Anterior cingulate cortex (tissue), 58 donors: ENCODE data around the gene ATP13A5.

Experiments used
- DNase-seq, 58 donors: peaks; one replicate each; lab custom pipeline; 2025; lab: John Stamatoyannopoulos, UW

The ATP13A5 gene

GRCh38 chr3:193378706-193379105 is at the start of gene ATP13A5:
ATP13A5 (minus strand) TSS chr3:193378753; CDS start chr3:193378725, 28 bp downstream.
- DNase-seq, result no peak

DNA sequence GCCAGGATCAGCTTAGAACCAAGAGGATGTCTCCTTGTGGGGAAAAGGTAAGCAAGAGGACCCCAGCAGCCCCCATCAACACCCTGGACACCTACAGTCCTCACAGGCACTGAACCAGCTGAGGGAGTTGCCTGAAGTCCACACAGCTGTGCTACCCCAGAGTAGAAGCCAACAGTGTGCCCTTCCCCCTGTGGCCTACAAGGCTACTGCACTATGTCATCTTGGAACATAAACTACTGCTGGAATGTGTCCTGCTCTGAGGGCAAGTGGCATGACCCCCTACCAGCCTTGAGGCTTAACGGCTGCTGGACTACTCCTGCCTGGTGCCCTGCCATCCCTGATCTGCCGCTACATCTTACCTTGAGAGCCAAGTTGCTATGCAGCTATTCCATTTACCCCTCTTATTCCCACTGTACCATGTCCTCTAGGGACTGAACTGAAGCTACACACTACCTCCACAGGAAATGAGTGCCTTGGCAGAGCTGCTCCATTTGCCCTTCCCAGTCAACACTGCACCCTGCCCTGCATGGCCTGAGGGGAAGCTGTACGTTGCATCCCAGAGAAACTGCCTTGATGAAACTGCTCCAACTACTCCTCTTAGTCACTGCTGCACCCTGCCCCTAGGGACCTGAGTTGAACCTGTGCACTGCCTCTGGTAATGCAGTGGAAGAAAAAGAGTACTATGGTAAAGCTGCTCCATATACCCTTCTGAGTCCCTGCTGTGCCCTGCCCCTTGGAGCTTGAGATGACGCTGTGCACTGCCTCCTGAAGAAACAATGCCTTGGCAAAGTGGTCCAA is 40.2 kb upstream of the ATP13A5 start:
- no peak for DNase-seq

- no peak for DNase-seq
These were observed 38.1 kb upstream of the ATP13A5 start for GRCh38 chr3:193416629-193417028.

DNA sequence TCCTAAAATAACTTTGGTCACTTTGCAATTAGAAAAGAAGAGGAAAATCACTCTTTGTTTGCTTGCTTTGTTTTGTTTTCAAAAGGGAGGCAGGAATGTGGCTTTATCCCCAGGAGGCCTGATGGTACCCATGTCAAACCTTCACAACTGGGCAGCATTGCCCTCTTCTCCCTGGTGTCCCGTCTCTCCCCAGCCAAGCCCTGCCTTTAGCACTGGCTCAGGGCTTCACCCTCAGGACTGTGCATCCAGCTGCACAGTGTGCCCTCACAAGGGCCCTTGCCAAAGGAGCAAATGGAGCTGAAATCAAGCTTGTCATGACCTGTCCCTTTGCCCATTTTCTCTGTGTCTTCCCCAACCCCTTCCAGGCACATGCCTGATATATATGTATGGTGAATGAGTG is 29.1 kb upstream of the ATP13A5 start:
- DNase-seq, result no peak

DNA sequence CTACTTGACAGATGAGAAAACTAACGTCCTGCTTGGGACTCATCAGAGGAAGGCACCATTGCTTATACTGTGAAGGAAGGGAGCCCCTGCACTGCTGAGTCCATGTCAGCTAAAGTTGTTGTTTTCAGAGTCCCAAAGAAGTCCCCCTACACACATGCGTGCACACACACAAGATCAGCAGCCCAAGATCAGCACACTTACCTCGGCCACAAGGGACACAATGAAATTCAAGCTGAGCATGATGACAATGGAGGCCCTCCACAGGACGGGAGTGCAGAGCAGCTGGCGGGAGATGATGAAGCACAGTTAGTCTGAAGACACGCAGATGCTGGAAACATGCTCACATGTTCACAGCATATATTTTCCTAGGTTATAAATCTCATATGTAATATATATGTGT is 28.6 kb upstream of the ATP13A5 start:
- no peak for DNase-seq

GRCh38 chr3:193403307-193403706 is 24.8 kb upstream of the ATP13A5 start:
- no peak for DNase-seq

DNA sequence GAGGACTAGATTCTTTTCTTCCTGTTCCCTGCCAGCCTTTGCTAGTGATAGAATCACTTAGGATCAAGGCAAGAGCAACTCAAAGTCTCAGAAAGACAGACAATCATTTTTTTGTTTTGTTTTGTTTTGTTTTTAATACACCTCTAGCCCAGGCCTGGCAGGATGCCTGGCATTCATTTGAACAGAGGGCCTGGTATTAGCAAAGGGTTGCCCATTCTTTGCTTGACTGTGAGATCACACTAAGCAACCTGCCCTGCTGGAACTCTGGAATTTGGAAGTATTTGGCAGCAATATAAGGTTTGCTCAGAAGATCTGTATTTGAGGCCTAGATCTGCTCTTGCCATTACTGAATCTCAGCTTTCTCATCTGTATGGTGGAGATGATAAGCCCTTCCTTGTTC is 21.8 kb upstream of the ATP13A5 start:
- peak in 20 of 58 donors; percentile 1 to 45 (median 18) for DNase-seq

DNA sequence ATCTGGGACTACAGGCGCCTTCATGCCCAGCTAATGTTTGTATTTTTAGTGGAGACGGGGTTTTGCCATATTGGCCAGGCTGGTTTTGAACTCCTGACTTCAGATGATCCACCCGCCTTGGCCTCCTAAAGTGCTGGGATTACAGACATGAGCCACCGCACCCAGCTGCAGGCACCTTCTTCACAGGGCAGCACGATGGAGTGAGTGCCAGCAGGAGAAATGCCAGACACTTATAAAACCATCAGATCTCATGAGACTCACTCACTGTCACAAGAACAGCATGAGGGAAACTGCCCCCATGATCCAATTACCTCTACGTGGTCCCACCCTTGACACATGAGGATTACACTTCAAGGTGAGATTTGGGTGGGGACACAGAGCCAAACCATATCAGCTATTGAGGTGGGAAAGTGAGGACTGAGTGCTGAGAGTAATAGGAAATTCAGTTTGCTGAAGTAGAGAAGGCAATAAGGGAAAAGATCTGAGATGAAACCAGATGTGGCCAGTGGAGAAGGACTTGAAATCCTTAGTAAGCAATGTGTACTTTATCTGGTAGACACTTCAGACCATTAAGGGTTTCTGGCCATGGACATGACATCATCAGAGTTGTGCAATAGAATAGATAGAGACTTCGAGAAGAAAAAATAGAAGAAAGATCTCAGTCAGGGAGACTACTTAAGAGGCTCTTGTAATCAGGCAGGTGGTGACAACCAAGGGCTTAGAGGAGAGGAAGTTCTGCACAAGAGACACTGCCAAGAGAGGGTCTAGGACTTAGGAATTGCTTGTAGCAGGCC is 18.1 kb upstream of the ATP13A5 start:
- no peak for DNase-seq

DNA sequence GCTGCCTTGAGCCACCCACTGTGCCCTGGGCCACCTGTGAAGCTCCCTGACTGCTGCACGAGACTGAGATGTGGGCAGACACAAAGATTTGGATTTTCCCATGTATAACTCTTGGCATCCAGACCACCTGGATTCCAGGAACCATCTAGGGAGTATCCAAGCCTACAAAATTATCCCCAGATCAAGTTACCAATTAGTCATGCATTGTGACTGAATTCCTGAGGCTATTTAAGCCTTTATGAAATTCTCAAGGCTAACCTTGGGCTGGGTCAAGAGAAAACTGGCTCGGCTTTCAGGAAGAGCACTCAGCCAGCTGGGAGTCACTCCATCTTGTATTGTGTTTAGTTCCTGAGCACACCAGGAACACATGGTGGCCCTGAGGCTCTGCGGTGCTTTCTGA is 13.3 kb upstream of the ATP13A5 start:
- DNase-seq, result no peak

DNA sequence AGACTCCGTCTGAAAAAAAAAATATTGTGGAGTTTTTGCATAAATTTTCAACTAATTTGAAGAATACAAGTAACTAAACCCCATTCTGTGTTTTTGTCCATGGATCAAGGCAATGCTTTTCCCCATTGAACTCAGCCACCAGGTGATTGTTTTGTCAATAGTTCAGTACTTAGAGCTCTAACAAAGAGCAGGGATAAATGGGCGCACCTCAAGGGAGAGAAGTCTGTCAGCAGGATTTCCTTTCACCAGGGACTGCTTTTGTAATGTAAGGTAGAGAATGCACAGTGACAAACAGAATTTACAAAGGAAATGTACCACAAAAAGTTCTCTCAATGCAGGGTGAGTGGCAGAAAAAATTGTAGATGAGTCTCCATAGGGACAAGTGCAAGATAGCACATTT is 10.8 kb upstream of the ATP13A5 start:
- no peak for DNase-seq

DNA sequence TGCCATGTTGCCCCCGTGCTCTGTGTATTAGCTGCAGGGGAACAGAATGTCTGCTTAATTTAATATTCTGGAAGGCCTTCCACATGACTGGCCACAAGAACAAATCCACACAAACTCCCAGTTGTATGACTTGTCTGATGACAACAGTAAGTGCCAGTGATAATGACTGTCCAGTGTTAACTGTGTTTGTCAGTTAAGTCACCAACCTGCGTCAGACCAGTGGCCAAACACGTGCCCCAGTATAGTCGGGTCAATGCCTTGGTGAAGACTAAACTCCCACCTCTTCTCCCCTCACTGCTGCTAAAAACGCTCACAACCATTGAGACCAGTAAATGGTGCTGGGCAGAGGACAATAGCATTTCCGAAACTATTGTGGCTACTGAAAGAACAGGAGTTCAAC is 9.8 kb upstream of the ATP13A5 start:
- DNase-seq, result no peak

GRCh38 chr3:193387596-193387995 is 9.0 kb upstream of the ATP13A5 start:
- no peak for DNase-seq

GRCh38 chr3:193377591-193377990 is 962 bp downstream of the ATP13A5 start:
- no peak for DNase-seq

DNA sequence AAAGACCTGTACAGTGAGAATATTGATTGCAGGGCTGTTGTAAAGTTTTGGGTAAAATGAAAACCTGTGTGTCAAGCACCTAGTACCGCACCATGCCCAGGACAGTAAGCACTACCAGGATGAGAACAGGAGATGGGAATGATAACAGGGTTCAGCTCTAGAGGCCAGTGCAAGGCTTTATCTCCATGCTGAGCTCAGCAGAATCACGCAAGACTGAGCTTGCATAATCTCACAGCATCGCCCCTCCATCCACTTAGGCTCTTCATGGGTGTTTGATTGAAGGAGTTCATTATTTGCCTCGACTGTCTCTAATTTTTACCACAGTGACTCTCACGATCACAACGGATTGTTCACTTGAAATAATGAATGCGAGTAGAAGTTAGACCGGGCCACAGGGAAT is 2.9 kb downstream of the ATP13A5 start:
- no peak for DNase-seq

DNA sequence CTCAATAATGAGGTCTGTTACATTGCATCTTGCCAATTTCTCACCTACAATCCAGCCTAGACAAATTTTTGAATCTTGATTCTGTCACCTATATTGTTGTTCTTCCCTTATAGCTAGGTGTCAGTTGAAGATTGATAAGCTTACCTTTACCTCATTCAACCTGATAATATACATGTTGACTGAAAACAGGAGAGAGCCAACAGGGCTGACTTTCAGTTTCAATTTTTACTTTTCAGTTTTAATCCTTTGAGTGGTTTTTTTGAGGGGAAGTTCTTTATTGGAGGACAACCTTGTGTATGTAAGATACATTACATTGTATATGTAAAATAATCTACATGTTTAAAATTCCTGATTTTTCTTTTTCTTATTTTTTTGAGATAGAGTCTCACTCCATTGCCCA is 5.8 kb downstream of the ATP13A5 start:
- no peak for DNase-seq

DNA sequence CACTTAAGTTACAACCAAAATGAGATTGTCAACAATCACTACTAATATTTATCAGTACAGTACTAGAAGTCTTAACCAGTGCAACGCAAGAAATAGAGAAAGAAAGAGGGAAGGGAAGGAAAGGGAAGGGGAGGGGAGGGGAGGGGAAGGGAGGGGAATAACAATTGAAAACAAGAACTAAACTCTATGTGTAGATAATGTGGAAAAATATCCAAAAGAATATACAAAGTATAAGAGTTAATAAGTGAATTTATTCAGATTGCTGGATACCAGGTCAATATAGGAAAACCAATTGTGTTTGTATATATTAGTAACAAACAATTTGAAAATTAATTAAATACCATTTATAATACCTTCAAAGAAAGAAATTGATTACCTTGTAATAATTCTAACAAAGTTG is 10.7 kb downstream of the ATP13A5 start:
- no peak for DNase-seq

DNA sequence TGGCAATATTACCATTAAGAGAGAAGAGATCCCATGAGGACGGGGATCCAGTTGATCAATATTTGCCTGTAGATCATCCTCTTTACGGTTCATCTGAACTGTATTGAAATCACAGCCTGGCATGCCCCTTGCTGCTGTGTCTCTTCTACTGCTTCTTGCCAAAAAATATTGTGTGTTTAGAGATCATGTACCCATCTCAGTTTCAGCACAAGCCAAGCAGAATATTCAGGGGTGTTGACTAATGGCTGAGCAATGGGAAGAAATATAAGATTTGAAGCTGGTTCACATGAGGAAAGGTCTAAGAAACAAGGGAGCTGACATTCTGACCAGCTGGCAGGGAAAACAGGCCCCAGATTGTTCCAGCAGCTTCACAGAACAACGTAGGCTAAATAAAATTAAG is 21.3 kb downstream of the ATP13A5 start:
- no peak for DNase-seq

DNA sequence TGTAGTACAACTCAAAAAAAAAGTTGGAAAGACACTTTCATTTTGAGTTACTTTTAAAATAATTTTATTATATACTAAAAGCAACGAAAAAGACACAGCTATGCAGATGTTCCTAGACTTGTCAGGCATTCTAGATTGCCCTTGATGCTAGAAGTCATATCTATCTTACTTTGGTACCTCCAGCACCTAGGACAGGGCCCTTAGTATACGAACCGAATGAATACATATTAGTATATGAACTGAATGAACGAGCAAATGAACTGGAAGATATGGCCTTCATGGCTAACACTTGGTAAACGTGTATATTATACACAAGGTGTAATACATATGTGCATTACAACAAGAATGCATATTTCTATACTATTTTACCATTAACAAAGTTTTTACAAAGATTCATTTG is 24.1 kb downstream of the ATP13A5 start:
- DNase-seq, result no peak

- no peak for DNase-seq
These were observed 27.8 kb downstream of the ATP13A5 start for GRCh38 chr3:193350744-193351143.

DNA sequence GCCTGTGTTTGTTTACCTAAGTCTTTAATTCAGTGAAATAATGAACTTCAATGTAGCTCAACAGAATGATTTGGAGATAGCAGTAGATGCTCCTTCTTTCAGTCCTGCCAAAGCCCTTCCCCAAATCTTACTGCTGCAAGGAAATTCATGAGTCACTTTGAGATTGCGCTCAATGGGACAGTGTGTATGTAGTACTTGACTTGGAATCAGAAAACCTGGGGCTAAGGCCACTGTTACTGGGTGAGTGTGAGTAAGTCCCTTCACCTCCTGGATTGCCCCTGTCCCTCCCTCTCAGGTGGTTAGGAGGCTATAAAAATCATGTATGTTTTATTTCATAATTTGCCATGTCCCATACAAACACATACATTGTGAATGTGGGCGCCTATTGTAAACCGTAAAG is 29.9 kb downstream of the ATP13A5 start:
- no peak for DNase-seq

DNA sequence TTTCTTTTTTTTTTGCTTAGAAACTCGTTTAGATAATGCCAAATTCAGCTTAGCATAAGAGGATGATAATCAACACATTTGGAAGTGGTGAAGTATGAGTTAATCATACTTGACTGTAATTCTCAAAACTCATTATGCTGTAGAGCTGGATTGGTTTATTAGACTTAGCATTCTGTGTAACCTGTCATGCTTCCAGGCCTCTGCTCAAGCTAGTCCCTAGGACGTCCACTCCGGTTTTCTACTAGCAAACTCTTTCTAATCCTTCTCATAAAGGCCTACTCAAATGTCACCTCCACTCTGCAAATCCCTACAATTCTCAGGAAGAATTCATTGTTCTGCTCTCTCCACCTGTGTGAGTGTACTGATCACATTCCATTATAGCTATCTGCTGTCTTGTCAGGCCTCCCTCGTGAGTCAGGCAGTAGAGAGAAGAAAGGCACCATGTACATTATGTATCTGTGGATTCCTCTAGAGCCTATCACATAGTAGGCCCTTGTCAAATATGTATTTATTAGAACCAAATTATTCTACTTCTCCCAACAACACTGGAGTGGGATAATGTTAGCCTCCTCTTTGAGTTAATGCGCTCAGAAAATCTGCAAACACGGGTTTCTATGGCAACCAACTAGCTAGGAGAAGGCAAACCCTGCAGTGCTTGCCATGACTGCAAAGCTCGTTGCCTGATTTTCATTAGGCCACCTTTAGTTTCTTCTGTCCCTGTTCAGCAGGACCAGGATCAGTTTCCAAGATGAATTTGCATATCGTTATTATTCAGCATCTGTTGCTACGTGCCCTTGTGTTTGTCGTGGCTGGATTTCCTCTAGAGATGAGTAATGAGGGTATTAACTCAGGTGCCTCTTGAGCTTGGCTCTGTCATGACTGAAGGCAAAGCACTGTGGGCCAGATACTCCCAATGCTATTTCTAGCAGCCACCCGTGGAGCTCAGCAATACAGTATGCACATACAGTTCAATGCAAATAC is 30.7 kb downstream of the ATP13A5 start:
- DNase-seq, result peak in 20 of 58 donors; percentile 2 to 64 (median 18)
